IPS-NIHi11 (cell line): ENCODE measurements around the gene SLC16A12.
"Not testable (repeated sequence)": the region's sequence is repeated elsewhere in the genome, so short reads cannot be mapped to it uniquely, and the experiment has no call there.

Experiments
- DNase-seq: peaks from one replicate; pipeline ENCODE4 v3.0.0; 2012; ENCODE audit warnings: mixed read lengths, low spot score

The SLC16A12 gene

GRCh38 chr10:89470628-89471027, 64.8 kb downstream of the SLC16A12 start:
- no peak for DNase-seq

- no peak for DNase-seq
Observed at GRCh38 chr10:89469517-89469916, 65.9 kb downstream of the SLC16A12 start.

GRCh38 chr10:89468191-89468965, 67.0 kb downstream of the SLC16A12 start:
- no peak for DNase-seq

GRCh38 chr10:89466599-89467035, 68.8 kb downstream of the SLC16A12 start:
- DNase-seq: peak; percentile 50

GRCh38 chr10:89465196-89465595, 70.2 kb downstream of the SLC16A12 start:
- no peak for DNase-seq

GRCh38 chr10:89463846-89464537, 71.4 kb downstream of the SLC16A12 start:
- no peak for DNase-seq

GRCh38 chr10:89458784-89459183, 76.6 kb downstream of the SLC16A12 start:
- DNase-seq: no peak

- DNase-seq: no peak
Observed at GRCh38 chr10:89458291-89458690, 77.1 kb downstream of the SLC16A12 start.

- no peak for DNase-seq
Observed at GRCh38 chr10:89454561-89455347, 80.6 kb downstream of the SLC16A12 start.

GRCh38 chr10:89452193-89452592, 83.2 kb downstream of the SLC16A12 start:
- no peak for DNase-seq

- no peak for DNase-seq
Observed at GRCh38 chr10:89450901-89451300, 84.5 kb downstream of the SLC16A12 start.

- DNase-seq: not testable (repeated sequence)
Observed at GRCh38 chr10:89444819-89445218, 90.6 kb downstream of the SLC16A12 start.

GRCh38 chr10:89442289-89442688, 93.1 kb downstream of the SLC16A12 start:
- no peak for DNase-seq

GRCh38 chr10:89440226-89441009, 95.0 kb downstream of the SLC16A12 start:
- no peak for DNase-seq

GRCh38 chr10:89438525-89438924, 96.9 kb downstream of the SLC16A12 start:
- DNase-seq: no peak

- peak; percentile 37 for DNase-seq
Observed at GRCh38 chr10:89431977-89432376, 103.4 kb downstream of the SLC16A12 start.

GRCh38 chr10:89428877-89429276, 106.5 kb downstream of the SLC16A12 start:
- no peak for DNase-seq

GRCh38 chr10:89427629-89428028, 107.8 kb downstream of the SLC16A12 start:
- DNase-seq: no peak

GRCh38 chr10:89426230-89426868, 109.0 kb downstream of the SLC16A12 start:
- peak; percentile 68 for DNase-seq

GRCh38 chr10:89425000-89425399, 110.4 kb downstream of the SLC16A12 start:
- DNase-seq: no peak

GRCh38 chr10:89421018-89421476, 114.3 kb downstream of the SLC16A12 start:
- no peak for DNase-seq
